Keratinocyte (primary cell): ENCODE data around the gene CSTF1.

Experiments used
- CTCF ChIP-seq, 3 experiments: IDR thresholded peaks in 1 of 3; conservative IDR thresholded peaks in 1 of 3; optimal IDR thresholded peaks in 1 of 3; 2 replicates in 2 of 3; 3 replicates in 1 of 3; pipeline versions ENCODE3 to v1.5.1; 2011; ENCODE audit warnings: low read length in 3 of 3, mild to moderate bottlenecking in 3 of 3, moderate library complexity in 2 of 3, control low read depth in 1 of 3, inconsistent platforms in 1 of 3; ENCODE audit not compliant: insufficient read depth in 2 of 3; ENCODE audit errors: extremely low read depth in 1 of 3
- EZH2 ChIP-seq: IDR thresholded peaks from one replicate; pipeline ENCODE4 v1.6.1; 2012; ENCODE audit warnings: inconsistent platforms, mild to moderate bottlenecking, low read length, moderate library complexity

- no peak for TF ChIP-seq CTCF (optimal IDR thresholded peaks at IDR 0.05 in 1 of 3, IDR thresholded peaks at IDR 0.05 in 1 of 3, conservative IDR thresholded peaks at IDR 0.05 in 1 of 3; ENCODE audit: extremely low read depth in 1 of 3, insufficient read depth in 2 of 3, low read length in 3 of 3)
- TF ChIP-seq EZH2: no peak
Measured at GRCh38 chr20:56392881-56393482, 537 bp downstream of the CSTF1 start.
